Left renal cortex interstitium (tissue), 4 donors: ENCODE measurements around the gene RGMB. TPM values are rescaled to one million over a fixed set of nuclear protein-coding genes. Genes with fewer than 3 reads are reported as not detected.

Experiments
- DNase-seq, 4 donors: peaks; one replicate each; pipeline ENCODE4 v3.0.0-alpha.2; 2013; ENCODE audit warnings: low read depth in 4 of 4, low spot score in 2 of 4, missing footprints in 1 of 4
- polyA plus RNA-seq, 4 donors: library from polyadenylated mRNA; unstranded; fragments of 120-200 nt; gene quantifications; one replicate each; pipeline ENCODE4 v1.2.1, GENCODE V29; 2013; ENCODE audit not compliant: insufficient read length in 4 of 4

Gene RGMB
- polyA plus RNA-seq, 4 donors: 11.8 to 16.9 (median 13.9) TPM

GRCh38 chr5:98783051-98783649 is 9.7 kb downstream of the RGMB start:
- DNase-seq: no peak

GRCh38 chr5:98784411-98784810 is 10.9 kb downstream of the RGMB start:
- no peak for DNase-seq

GRCh38 chr5:98785244-98785643 is 11.8 kb downstream of the RGMB start:
- no peak for DNase-seq

- no peak for DNase-seq
Observed at GRCh38 chr5:98786191-98786853, 12.9 kb downstream of the RGMB start.

- no peak for DNase-seq
Observed at GRCh38 chr5:98787131-98787719, 13.8 kb downstream of the RGMB start.

GRCh38 chr5:98789029-98789428 is 15.6 kb downstream of the RGMB start:
- DNase-seq: no peak

- DNase-seq: no peak
Observed at GRCh38 chr5:98791001-98791519, 17.6 kb downstream of the RGMB start.

GRCh38 chr5:98791898-98792580 is 18.6 kb downstream of the RGMB start:
- no peak for DNase-seq

- no peak for DNase-seq
Observed at GRCh38 chr5:98793223-98793622, 19.8 kb downstream of the RGMB start.

GRCh38 chr5:98794001-98794400 is 20.5 kb downstream of the RGMB start:
- DNase-seq: no peak

- no peak for DNase-seq
Observed at GRCh38 chr5:98794414-98795080, 21.1 kb downstream of the RGMB start.

- no peak for DNase-seq
Observed at GRCh38 chr5:98795243-98795642, 21.8 kb downstream of the RGMB start.

- no peak for DNase-seq
Observed at GRCh38 chr5:98796197-98796972, 22.9 kb downstream of the RGMB start.

GRCh38 chr5:98798371-98798770 is 24.9 kb downstream of the RGMB start:
- DNase-seq: no peak

- DNase-seq: no peak
Observed at GRCh38 chr5:98798847-98799246, 25.4 kb downstream of the RGMB start.

- no peak for DNase-seq
Observed at GRCh38 chr5:98804066-98804465, 30.6 kb downstream of the RGMB start.

GRCh38 chr5:98805070-98805469 is 31.6 kb downstream of the RGMB start:
- DNase-seq: no peak

GRCh38 chr5:98807806-98808205 is 34.3 kb downstream of the RGMB start:
- DNase-seq: no peak

- DNase-seq: no peak
Observed at GRCh38 chr5:98810206-98810605, 36.7 kb downstream of the RGMB start.

- DNase-seq: no peak
Observed at GRCh38 chr5:98813755-98814154, 40.3 kb downstream of the RGMB start.
